ENCODE results near the gene USO1. TPM values are rescaled to one million over a fixed set of nuclear protein-coding genes. Genes with fewer than 3 reads are reported as not detected.

USO1 gene
- total and polyA plus RNA-seq, 2 of the 8 experiments (the other 6 are each of a cell fraction or from before 2014, with no cell fraction given): 57.3 to 198 TPM

DNA sequence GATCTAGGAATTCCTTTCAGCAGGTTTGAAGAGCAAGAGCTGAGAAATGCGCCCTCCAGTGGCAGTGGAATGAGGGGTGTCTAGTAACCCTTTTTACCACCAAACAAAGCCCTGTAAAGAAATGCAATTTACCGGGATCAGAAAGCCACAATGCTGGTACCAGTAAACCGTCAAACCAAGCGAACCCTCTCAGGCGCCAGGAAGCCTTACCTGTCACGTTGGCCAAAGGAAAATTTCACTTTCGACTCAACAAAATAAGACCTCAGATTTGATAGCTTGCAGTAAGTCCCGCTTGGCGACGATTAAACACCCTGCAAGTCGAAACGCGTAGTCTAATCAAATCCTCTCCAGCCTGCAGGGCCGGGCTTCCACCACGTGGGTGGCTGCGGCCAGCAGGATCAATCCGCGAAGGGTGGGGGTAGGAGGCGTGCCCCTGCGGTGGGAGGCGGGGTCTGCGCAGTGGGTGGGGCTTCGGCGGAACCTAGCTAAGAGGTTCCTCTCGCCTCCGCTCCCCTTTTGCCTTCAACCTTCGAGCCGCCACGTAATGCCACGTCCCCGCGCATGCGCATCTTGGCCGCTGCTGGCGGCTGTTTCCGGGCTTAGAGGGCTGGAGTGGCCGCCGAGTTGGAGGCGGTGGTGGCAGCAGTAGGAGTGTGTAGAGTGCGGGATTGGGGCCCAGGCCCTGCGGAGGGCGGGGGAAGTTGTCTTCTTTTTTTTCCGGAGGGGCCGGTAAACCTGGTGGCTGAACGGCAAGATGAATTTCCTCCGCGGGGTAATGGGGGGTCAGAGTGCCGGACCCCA is at the start of gene USO1 (continued):
- TF ChIP-seq, protein P1, sequence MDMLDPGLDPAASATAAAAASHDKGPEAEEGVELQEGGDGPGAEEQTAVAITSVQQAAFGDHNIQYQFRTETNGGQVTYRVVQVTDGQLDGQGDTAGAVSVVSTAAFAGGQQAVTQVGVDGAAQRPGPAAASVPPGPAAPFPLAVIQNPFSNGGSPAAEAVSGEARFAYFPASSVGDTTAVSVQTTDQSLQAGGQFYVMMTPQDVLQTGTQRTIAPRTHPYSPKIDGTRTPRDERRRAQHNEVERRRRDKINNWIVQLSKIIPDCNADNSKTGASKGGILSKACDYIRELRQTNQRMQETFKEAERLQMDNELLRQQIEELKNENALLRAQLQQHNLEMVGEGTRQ (IDR thresholded peaks at IDR 0.05; ENCODE audit: low read length): peak; percentile 76
- TF ChIP-seq POLR2AphosphoS5 (IDR thresholded peaks at IDR 0.05; ENCODE audit: low read depth, low read length) (peak; percentile 97), CHD7 (IDR thresholded peaks at IDR 0.05; ENCODE audit: insufficient replicate concordance, low read length) (no peak), KDM5A (IDR thresholded peaks at IDR 0.05; ENCODE audit: low read length) (0 out of 2 replicates have a peak, but pooled peaks have one; percentile 18), POLR2A (IDR thresholded peaks at IDR 0.05; ENCODE audit: control extremely low read depth in 1 of 2, low read depth in 2 of 2, low read length in 2 of 2) (peak; percentile 94 to 97), ZNF274 (IDR thresholded peaks at IDR 0.05; ENCODE audit: borderline replicate concordance, extremely low read depth, low read length) (no peak), RNF2 (IDR thresholded peaks at IDR 0.05; ENCODE audit: borderline replicate concordance, low read depth, low read length, missing control alignments, poor library complexity, severe bottlenecking) (no peak), SIX5 (IDR thresholded peaks at IDR 0.05; ENCODE audit: low read depth, low read length) (no peak)
